K562 treated with DMSO at 1 percent for 48 hours (cell line): Measurements from ENCODE around the gene OR52N5. TPM values are rescaled to one million over a fixed set of nuclear protein-coding genes. Genes with fewer than 3 reads are reported as not detected.

Experiments used
- total RNA-seq: library from RNA; unstranded; fragments of 300-600 nt; gene quantifications from 2 replicates; pipeline ENCODE4 v1.2.3, GENCODE V29; 2022; ENCODE audit warnings: low replicate concordance; ENCODE audit errors: extremely low read depth

OR52N5 gene
- total RNA-seq, result not detected in 2 replicates

DNA sequence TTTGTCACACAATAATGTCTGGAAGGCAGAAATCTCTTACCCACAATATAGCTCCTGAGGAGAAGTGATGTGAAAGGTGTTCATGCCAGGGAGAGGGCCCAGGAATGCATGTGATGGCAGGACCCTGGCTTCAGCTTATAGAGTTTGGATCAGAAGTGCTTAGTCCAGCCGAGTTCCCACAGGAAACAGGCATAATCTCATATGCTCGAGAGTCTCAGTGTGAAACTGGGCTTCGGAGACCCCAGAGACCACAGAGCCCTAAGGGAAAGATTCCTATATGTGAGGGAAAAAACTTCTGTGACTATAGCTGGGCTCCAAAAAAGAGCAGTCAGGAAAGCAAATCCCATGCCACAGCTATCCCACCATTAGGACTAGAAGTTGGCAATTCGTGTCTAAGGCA lies at the start of gene OR52N5:
TSS of gene OR52N5 (minus strand) at position 101 of the 400 bp plus-strand sequence. CDS start 4,721 bp downstream, outside the sequence.

DNA sequence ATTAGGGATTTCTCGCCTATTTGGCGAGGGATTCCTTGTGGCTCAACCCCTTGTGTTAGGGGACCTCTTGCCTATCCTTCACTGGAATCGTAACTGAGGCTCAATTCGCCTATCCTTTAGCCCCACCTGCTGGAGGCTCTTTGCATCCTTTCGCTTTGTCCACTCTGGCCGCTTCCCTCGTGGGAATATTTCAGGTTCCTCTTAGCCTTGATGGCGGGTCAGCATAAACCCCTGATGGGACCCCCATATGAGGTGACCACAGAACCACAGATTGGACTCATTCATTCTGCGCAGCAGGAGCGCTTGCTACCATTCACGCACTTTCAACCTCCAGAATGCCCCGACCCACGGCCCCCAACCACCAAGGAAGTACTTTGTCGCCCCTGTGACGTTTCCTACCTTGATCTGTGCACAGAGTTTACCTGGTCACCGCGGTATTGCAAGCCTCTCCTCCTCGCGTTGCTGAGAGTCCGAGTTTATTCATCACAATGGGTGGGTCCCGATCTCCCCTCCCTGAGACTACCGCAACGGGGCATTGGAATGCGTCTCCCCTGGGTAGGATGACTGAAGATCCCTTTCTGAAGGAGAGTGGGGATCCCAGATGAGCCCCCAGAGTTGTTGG lies 25.5 kb upstream of the OR52N5 start, which contains the start of gene OR52N2:
TSS of gene OR52N2 (plus strand) at position 425 of the 622 bp plus-strand sequence. CDS start 11,412 bp downstream, outside the sequence.

DNA sequence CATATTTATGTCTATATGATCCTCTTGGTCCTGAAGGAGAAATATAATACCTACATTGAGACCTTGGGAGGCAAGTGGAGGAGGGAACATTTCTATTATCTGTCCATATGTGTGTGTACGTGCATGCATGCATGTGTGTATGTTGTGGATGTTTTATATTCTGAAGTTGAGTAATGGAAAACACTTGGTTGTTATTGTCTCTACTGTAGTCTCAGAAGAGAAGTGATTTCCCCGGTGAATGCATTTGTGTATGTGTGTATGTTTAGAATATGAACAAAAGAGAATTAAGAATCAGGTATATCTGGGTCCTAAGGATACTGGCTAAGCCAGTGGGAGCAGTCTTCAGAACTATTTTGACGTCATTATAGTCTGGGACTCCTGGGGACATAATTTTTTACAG lies 8.0 kb upstream of the OR52N5 start, which contains the start of gene OR52N1:
TSS of gene OR52N1 (minus strand) at position 101 of the 400 bp plus-strand sequence. CDS start 2,449 bp downstream, outside the sequence.

GRCh38 chr11:5753943-5754342 lies 29.2 kb downstream of the OR52N5 start, which contains the start of gene OR52N4:
Gene OR52N4, plus strand, starts transcription at chr11:5754243. Its CDS starts 498 bp downstream, at chr11:5754741.

GRCh38 chr11:5736396-5736795 lies 46.8 kb downstream of the OR52N5 start, which contains the start of gene OR56B1:
Gene OR56B1, plus strand, starts transcription at chr11:5736448. Its CDS starts 69 bp downstream, at chr11:5736517.

Other genes with a start within 250 kb of the OR52N5 start
- not detected in 2 replicates for gene OR52H1, start 234.8 kb downstream of the OR52N5 start, total RNA-seq
- gene OR52B6, start 202.5 kb downstream of the OR52N5 start, total RNA-seq, result not detected in 2 replicates
- gene TRIM6, start 186.7 kb downstream of the OR52N5 start, total RNA-seq, result not detected in 2 replicates
- not detected in 2 replicates for gene TRIM34, start 158.4 kb downstream of the OR52N5 start, total RNA-seq
- gene TRIM5, start 98.3 kb downstream of the OR52N5 start, total RNA-seq, result not detected in 2 replicates
- not detected in 2 replicates for gene TRIM22, start 93.6 kb downstream of the OR52N5 start, total RNA-seq
- not detected in 2 replicates for gene OR56B1, start 46.9 kb downstream of the OR52N5 start, total RNA-seq
- gene OR52N4, start 29.1 kb downstream of the OR52N5 start, total RNA-seq, result not detected in 2 replicates
- gene OR52N1, start 7.9 kb upstream of the OR52N5 start, total RNA-seq, result not detected in 2 replicates
- not detected in 2 replicates for gene OR52N2, start 25.6 kb upstream of the OR52N5 start, total RNA-seq
- gene OR52E6, start 58.5 kb upstream of the OR52N5 start, total RNA-seq, result not detected in 2 replicates
- gene OR52E8, start 74.3 kb upstream of the OR52N5 start, total RNA-seq, result not detected in 2 replicates
- not detected in 2 replicates for gene OR52E4, start 97.3 kb upstream of the OR52N5 start, total RNA-seq
- gene OR52E5, start 109.9 kb upstream of the OR52N5 start, total RNA-seq, result not detected in 2 replicates
- not detected in 2 replicates for gene OR56A3, start 158.9 kb upstream of the OR52N5 start, total RNA-seq
- not detected in 2 replicates for gene OR56A5, start 185.1 kb upstream of the OR52N5 start, total RNA-seq
- gene OR52L1, start 203.6 kb upstream of the OR52N5 start, total RNA-seq, result not detected in 2 replicates
- gene OR56A4, start 223.6 kb upstream of the OR52N5 start, total RNA-seq, result not detected in 2 replicates
- gene OR56A1, start 247.4 kb upstream of the OR52N5 start, total RNA-seq, result not detected in 2 replicates